Activated T-cell treated with anti-CD3 and anti-CD28 coated beads, Interleukin-2, amount 50 U/mL, for 48 hours (primary cell): ENCODE data around the gene MAP7.
"Not testable (repeated sequence)": the region's sequence is repeated elsewhere in the genome, so short reads cannot be mapped to it uniquely, and the experiment has no call there.

Source experiments
- DNase-seq, 2 experiments: peaks; one replicate each; pipeline ENCODE4 v3.0.0-alpha.2; 2020

MAP7 gene

GRCh38 chr6:136501096-136501495 lies 49.1 kb downstream of the MAP7 start:
- no peak for DNase-seq

- no peak for DNase-seq
Measured at GRCh38 chr6:136500414-136500813, 49.8 kb downstream of the MAP7 start.

GRCh38 chr6:136499370-136499769 lies 50.9 kb downstream of the MAP7 start:
- no peak for DNase-seq

GRCh38 chr6:136496449-136496848 lies 53.8 kb downstream of the MAP7 start:
- not testable (repeated sequence) for DNase-seq

- no peak for DNase-seq
Measured at GRCh38 chr6:136494710-136495109, 55.5 kb downstream of the MAP7 start.

GRCh38 chr6:136494059-136494458 lies 56.2 kb downstream of the MAP7 start:
- no peak for DNase-seq

GRCh38 chr6:136492409-136492808 lies 57.8 kb downstream of the MAP7 start:
- DNase-seq = no peak

- DNase-seq = no peak
Measured at GRCh38 chr6:136491754-136492153, 58.5 kb downstream of the MAP7 start.

GRCh38 chr6:136491251-136491650 lies 59.0 kb downstream of the MAP7 start:
- no peak for DNase-seq

- not testable (repeated sequence) for DNase-seq
Measured at GRCh38 chr6:136489689-136490033, 60.6 kb downstream of the MAP7 start.

- DNase-seq = no peak
Measured at GRCh38 chr6:136487759-136488425, 62.3 kb downstream of the MAP7 start.

- no peak for DNase-seq
Measured at GRCh38 chr6:136486357-136486756, 63.9 kb downstream of the MAP7 start.

GRCh38 chr6:136483906-136484305 lies 66.3 kb downstream of the MAP7 start:
- no peak for DNase-seq

GRCh38 chr6:136483005-136483404 lies 67.2 kb downstream of the MAP7 start:
- not testable (repeated sequence) for DNase-seq

- no peak for DNase-seq
Measured at GRCh38 chr6:136477548-136477947, 72.7 kb downstream of the MAP7 start.

- no peak for DNase-seq
Measured at GRCh38 chr6:136475686-136476085, 74.5 kb downstream of the MAP7 start.

- no peak for DNase-seq
Measured at GRCh38 chr6:136474241-136474640, 76.0 kb downstream of the MAP7 start.

- DNase-seq = no peak
Measured at GRCh38 chr6:136471922-136472321, 78.3 kb downstream of the MAP7 start.

GRCh38 chr6:136471372-136471771 lies 78.8 kb downstream of the MAP7 start:
- DNase-seq = no peak

GRCh38 chr6:136470044-136470443 lies 80.2 kb downstream of the MAP7 start:
- no peak for DNase-seq

- DNase-seq = no peak
Measured at GRCh38 chr6:136469154-136469553, 81.1 kb downstream of the MAP7 start.

GRCh38 chr6:136468711-136469110 lies 81.5 kb downstream of the MAP7 start:
- no peak for DNase-seq

GRCh38 chr6:136467186-136467585 lies 83.0 kb downstream of the MAP7 start:
- no peak for DNase-seq

GRCh38 chr6:136466777-136467176 lies 83.4 kb downstream of the MAP7 start:
- no peak for DNase-seq

- no peak for DNase-seq
Measured at GRCh38 chr6:136465766-136466303, 84.4 kb downstream of the MAP7 start.
